Kidney capillary endothelial cell (primary cell): ENCODE measurements around the gene PTDSS2.

Source experiments
- DNase-seq: peaks from one replicate; pipeline ENCODE4 v3.0.0-alpha.2; 2018; ENCODE audit warnings: low spot score

Gene PTDSS2

GRCh38 chr11:469684-470560 lies 19.8 kb downstream of the PTDSS2 start:
- peak; percentile 59 for DNase-seq

- no peak for DNase-seq
These were observed 21.5 kb downstream of the PTDSS2 start for GRCh38 chr11:471468-472145.

GRCh38 chr11:472272-472671 lies 22.2 kb downstream of the PTDSS2 start:
- DNase-seq: no peak

- DNase-seq: no peak
These were observed 22.7 kb downstream of the PTDSS2 start for GRCh38 chr11:472816-473215.

GRCh38 chr11:473415-473814 lies 23.3 kb downstream of the PTDSS2 start:
- no peak for DNase-seq

- DNase-seq: no peak
These were observed 24.1 kb downstream of the PTDSS2 start for GRCh38 chr11:473962-474785.

- DNase-seq: no peak
These were observed 24.9 kb downstream of the PTDSS2 start for GRCh38 chr11:474914-475506.

- DNase-seq: no peak
These were observed 25.9 kb downstream of the PTDSS2 start for GRCh38 chr11:475941-476340.

- DNase-seq: no peak
These were observed 26.3 kb downstream of the PTDSS2 start for GRCh38 chr11:476416-476815.

- no peak for DNase-seq
These were observed 27.1 kb downstream of the PTDSS2 start for GRCh38 chr11:477052-477715.

- DNase-seq: no peak
These were observed 29.2 kb downstream of the PTDSS2 start for GRCh38 chr11:479311-479710.

- DNase-seq: no peak
These were observed 34.5 kb downstream of the PTDSS2 start for GRCh38 chr11:484616-485015.

- DNase-seq: no peak
These were observed 36.1 kb downstream of the PTDSS2 start for GRCh38 chr11:486189-486588.

GRCh38 chr11:487571-488021 lies 37.5 kb downstream of the PTDSS2 start:
- DNase-seq: no peak

GRCh38 chr11:488062-488461 lies 38.0 kb downstream of the PTDSS2 start:
- DNase-seq: no peak

GRCh38 chr11:488579-488978 lies 38.5 kb downstream of the PTDSS2 start:
- no peak for DNase-seq

- no peak for DNase-seq
These were observed 38.9 kb downstream of the PTDSS2 start for GRCh38 chr11:488992-489391.

- DNase-seq: no peak
These were observed 39.6 kb downstream of the PTDSS2 start for GRCh38 chr11:489610-490185.

GRCh38 chr11:490186-490929 lies 40.3 kb downstream of the PTDSS2 start:
- DNase-seq: no peak

- DNase-seq: no peak
These were observed 40.8 kb downstream of the PTDSS2 start for GRCh38 chr11:490930-491260.

- no peak for DNase-seq
These were observed 41.3 kb downstream of the PTDSS2 start for GRCh38 chr11:491358-491757.
